Glomerular endothelial cell (primary cell): ENCODE results near the gene AMDHD2. TPM values are rescaled to one million over a fixed set of nuclear protein-coding genes. Genes with fewer than 3 reads are reported as not detected.

Experiments used
- DNase-seq: peaks from one replicate; pipeline ENCODE4 v3.0.0-alpha.2; 2011; ENCODE audit warnings: low read depth, low spot score; ENCODE audit errors: extremely low read depth
- total RNA-seq: library from RNA; depleted of rRNA; stranded (reverse); fragments of >200 nt; gene quantifications from 2 replicates; pipeline ENCODE4 v1.2.3, GENCODE V29; 2015

Gene AMDHD2
- total RNA-seq, 1 donor from 2014 or later = 71.3 TPM

DNA sequence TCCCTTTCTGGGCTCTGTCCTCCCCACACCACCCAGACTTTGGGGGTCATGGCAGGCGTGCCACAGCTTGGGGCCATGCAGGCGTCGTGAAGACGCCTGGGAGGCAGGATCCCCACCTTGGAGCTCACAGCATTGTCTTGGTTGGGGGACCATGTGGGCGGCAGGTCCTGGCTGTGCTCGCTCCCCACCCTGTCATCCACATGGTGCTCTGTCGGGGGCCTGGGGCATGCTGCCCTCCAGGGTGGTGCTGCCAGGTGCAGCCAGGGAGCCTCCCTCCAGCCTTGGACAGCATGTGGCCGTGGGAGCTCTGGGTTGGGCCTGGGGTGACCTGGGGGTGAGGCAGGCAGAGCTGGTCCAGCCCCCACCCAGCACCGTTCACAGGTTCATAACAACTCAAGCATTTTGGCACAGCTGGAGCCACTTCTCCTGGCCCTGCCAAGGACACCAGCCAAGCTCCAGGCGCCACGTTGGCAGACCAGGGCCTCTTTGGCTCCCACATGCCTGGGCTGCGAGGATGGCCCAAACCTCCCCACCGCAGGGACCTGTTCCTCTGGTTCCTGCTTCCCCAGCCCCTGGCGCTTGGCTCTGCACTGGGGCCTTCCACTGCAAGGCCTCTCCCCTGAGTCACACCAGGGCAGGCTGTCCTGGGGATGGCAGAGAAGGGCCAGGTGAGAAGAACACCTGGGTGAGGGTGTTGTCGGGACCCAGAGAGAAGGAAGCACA lies 21.5 kb upstream of the AMDHD2 start:
- no peak for DNase-seq

DNA sequence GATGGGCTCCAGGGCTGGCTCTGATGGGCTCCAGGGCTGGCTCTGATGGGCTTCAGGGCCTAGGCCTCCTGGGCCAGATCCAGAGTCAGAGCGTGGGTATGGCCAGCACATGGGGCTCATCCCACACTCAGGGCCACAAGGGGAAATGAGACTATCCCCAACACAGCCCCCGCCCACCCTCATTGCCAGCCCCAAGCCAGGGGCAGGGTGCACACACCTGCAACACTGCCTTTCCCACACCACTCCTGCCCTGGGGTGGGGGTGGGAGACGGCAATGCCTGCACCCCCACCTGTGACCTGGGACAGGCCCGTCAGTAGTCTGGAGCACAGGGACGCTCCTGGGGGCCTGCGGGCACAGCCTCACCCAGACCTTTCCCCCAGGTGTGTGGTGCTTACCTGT lies 20.7 kb upstream of the AMDHD2 start:
- no peak for DNase-seq

DNA sequence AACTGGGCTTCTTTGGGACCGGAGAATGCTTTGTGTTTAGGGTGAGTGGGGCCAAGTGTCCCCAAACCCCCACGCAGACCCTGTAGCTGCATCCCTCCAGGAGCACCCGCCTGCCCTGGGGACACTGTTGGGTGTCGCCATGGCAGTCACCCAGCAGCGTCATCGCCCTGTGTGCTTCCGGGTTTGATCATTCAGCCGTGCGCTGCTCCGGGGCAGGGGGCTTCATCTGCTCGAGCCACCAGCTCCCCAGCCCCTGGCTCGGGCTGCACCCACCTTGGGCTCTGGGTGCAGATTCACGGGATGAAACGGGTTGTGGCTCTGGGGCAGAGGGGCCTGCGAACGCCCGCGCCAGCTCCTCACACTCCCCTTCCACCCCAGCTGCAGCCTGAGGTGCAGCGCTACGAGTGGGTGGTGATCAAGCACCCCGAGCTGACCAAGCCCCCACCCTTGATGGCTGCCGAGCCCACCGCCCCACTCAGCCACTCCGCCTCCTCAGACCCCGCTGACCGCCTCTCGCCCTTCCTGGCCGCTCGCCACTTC lies 20.2 kb upstream of the AMDHD2 start:
- no peak for DNase-seq

DNA sequence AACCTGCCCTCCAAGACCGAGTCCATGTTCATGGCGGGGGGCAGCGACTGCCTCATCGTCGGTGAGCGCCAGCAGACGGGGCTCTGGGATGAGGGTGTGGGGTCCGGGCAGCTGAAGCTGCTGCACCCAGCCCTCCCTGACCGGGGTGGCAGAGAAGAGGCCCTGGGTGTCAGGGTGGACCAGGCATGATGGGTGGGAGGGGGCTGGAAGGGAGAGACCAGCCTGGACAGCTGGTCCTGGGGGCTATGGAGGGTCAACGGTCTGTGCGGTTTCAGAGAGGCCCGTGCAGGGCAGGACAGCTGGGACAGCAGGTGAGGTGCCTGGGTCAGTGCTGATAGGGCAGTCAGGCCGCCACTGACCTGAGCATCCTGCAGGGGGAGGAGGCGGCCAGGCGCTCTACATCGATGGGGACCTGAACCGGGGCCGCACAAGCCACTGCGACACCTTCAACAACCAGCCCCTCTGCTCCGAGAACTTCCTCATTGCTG lies 19.7 kb upstream of the AMDHD2 start:
- DNase-seq = no peak

DNA sequence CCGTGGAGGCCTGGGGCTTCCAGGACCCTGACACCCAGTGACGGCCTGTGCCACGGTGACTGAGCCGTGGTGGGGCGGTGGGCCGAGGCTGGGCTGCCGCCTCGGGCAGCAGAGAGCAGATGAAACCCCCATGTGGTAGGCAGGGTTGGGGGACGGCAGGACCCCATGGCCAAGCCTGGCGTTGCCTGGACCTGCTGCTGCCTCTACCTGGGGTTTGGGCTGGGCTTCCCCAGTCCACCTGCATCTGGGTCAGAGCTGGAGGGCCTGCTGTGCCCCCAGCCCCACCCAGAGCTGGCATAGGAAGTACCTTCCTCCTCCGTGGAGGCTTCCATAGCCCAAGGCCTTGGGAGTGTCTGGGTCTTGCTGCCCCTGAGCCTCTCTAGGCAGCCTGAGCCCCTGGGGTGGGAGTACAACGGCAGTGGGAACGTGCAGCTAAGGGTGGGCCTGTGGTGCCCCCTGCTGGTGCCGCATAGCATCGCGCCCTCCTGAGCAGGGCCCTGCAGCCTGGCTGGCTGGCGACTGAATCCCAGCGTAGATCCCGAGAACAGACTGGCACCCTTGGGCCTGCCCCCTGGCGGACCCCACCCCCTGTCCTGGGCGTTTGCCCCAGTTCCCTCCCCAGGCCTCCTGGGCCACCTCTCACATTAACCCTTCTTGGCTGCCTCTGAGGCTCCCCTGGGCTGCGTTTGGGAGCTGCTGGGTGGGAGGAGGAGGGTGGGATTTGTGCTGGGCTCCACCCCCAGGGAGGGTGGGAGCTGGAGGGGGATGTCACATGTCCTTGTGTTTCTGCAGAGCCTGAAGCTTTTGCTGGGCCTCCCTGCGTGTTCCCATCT lies 19.0 kb upstream of the AMDHD2 start:
- no peak for DNase-seq

DNA sequence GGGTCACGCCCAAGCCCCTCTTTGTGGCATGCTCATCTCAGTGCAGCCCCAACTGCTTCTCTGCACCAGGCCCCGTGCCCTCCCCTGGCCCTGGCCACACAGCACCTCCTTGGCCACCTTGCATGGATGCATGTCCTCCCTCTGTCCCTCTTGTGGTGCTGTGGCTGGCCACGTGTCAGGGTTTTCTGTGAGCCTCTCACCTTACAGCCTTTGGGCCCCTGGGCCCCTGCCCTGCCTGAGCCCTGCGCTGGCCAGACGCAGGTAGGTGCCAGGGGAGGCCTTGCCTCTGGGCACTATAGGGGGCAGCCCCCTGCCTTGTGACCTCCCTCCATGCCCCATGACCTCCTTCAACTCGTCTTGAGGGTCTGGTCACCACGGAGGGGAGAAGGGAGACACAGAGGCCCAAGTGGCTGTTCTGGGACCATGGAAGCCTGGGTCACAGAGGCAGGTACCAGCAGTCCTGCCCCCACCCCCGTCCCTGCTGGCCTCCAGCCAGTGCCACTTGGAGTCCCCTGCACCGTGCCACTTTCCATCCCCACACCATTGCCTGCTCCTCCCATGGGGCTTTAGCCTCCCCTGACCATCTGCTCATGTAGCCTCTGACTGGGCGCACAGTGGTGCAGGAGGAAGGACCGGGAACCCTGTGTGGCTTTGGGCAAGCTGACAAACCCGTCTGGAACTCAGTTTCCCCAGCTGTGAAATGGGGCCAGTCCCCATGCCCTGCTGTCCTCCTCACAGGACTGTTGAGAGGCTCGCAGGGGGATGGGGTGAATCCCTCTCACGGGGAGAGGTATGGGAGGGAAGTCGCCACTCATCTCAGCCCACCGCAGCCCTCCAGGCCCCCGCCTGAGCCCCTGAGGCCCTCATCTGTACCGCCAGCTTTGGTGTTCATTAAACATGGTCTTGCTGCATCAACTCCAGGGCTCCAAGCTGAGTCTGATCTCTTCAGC lies 17.9 kb upstream of the AMDHD2 start:
- no peak for DNase-seq

DNA sequence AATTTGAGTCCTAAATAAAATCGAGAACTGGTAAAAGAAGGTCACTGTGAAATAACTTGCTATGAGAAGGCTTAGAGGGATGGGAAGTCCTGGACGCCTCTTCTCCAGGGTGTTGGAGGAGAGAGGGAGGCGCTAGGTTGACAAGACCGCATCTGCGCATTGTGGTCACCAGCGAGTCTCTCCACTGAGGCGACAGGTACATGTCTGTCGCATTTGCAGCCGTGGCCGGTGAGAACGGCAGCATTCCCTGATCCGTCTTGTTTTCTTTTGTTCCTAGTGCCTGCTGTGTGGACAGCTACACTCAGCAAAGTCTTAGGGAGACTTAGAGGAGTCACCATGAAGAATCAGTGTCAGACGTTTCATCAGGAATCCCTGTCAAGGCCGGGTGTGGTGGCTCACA lies 14.5 kb upstream of the AMDHD2 start:
- no peak for DNase-seq

DNA sequence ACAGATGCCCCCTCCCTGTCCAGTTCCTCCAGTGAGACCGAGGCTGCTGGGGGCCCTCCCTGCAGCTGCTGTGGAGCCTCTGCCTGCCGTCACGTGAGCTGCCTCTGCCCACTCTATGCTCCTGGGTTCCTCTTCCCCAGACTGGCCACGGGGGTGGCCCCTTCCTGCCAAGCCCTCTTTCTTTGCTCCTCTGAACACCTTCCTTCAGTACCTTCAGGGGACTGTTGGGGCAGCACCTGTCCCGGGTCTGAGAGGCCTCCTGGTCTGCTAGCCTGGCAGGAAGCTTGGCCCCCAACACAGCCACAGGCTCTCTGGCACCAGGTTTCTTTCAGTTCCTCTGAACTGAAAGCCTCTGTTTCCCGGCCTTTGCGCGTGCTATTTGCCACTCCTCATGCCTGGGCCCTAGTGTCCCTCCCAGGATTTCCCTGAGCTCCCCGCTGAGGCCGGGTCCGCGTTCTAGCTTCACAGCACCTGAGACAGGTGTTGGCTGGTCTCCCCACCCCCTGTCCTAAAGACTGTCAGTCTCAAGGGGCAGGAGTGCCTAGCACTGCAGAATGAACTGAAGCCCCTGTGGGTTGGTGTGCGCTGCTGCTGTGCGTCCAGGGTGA lies 13.0 kb upstream of the AMDHD2 start:
- DNase-seq = no peak

DNA sequence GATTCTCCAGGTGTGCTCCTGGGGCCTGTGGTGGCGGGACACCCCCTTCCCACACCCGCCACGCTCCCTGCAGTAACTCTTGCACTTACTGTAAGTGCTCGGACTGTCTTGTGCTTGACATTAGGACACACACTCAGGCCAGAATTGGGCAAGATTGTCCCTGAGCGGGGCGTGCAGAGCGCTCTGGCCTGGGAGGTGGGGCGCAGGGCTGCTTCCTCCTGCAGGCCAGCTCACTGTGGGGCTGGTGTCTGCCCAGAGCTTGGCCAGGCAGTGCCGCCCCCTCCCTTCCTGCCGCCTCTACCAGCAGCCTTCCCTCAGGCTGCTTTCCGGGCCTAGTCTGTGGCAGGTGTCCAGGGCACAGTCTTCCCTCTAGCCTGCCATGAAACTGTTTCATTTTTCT lies 12.5 kb upstream of the AMDHD2 start:
- no peak for DNase-seq

DNA sequence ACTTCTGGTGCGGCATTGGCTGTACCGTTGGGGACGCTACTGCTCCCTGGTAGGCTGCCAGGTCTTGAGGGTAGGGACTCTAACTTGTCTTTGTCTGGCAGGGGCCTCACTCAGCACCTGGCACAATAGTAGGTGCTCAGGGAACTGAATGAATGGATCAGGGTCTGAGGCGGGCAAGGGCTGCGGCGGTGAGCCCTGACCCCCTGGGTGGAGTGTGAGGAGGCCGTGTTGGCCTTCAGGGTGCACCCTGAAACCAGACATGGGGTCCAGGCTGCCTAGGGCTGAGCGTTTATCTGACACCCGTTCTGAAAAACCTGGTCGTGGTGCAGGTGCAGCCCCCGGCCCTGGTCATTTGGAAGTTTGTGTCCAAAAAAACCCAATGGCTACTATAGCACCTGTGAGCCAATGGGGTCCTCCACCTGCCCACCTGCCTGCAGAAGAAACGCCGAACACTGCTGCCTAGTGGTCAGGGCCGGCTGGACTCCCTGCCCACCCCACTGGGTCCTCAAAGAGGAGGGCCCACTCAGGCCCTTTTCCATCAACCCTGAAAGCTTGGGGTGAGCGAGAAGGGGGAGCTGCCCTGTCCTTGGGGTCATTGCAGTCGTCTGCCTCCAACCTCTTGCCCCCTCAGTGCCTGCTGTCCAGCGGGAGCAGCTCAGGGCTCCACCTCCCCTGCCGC lies 11.3 kb upstream of the AMDHD2 start:
- no peak for DNase-seq

DNA sequence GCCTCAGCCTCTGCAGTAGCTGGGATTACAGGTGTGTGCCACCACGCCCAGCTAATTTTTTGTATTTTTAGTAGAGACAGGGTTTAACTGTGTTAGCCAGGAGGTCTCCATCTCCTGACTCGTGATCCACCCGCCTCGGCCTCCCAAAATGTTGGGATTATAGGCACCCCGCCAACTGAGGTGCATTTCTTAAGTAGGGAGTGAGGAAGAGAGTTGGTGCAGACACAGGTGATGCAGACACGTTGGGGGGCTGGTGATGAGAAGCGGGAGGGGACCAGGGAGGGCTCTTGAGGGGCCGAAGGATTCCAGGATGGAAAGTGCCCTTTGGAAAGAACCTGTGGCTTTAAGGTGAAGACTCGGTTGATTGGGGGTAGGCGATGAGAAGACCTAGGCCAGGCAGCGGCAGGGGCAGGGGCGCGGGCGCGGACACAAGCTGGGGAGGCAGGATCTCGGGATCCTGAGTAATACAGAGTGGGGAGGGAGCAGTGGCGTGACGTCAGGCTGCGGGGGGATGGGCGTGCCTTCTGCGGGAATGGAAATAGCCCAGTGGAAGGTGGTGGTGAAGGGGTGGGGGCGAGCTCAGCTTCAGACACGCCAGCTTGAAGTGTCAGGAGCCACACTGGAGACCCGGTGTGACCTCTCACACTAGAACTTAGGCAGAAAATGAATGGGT lies 8.9 kb upstream of the AMDHD2 start:
- DNase-seq = no peak

DNA sequence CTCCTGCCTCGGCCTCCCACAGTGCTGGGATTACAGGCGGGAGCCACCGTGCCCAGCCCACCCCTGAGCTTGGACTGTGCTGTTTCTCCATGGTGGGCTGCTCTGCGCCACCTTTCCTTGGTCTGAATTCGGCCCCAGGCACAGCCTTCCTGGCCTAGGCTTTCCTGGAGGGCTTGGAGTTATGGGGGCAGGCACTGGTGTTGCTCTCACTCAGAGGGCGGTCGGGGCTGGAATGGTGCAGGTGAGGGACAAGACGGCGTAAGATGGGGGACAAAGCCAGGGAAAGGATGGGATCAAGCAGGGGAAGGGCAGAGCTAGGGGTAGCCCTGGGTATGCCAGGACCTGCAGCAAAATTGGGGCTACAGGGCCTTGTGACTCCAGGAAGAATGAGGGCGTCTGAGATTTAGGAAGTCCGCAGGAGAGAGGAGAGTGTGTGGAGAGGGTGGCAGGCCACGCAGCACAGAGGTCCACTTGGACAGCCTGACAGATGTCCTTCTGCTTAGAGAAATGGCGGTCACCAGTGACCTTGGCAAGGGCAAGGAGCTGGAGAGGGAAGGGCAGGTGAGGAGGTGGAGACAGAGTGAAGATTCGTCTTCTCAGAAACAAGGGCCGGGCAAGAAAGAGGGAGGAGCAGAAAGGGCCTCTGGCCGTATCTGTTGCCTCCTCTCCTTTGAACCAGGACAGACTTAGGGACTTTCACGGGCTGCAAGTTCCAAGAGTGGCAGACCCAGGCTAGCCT lies 8.0 kb upstream of the AMDHD2 start:
- no peak for DNase-seq

DNA sequence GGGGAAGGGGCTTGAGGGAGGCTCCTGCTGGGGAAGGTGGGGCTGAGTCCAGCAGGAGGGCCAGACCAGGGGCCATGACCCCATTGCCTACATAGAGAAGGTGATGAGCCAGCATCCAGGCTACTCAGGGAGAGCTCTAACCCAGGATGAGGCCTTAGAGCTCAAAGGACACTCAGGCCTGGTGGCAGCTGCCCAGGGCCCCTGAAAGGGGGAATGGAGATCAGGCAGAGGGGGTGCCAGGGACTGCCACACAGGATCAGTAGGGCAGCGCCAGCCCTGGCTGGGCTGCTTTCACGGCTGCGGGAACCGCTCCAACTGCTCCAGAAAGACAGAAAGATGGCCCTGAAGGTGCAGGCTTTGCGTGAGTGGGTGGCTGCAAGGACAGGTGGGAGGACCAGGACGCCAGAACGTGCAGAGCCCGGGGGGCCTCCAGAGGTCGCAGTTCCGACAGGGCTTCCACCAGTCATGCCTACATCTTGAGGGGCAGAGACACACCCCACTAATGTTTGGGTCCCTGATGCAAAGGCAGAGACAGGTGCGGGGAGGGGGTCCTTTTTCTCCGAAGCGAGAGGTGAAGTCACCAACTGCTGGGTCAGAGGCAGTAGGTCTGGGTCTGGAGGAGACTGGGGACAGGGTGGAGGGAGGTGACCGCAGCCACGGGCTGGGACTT lies 7.3 kb upstream of the AMDHD2 start:
- no peak for DNase-seq

DNA sequence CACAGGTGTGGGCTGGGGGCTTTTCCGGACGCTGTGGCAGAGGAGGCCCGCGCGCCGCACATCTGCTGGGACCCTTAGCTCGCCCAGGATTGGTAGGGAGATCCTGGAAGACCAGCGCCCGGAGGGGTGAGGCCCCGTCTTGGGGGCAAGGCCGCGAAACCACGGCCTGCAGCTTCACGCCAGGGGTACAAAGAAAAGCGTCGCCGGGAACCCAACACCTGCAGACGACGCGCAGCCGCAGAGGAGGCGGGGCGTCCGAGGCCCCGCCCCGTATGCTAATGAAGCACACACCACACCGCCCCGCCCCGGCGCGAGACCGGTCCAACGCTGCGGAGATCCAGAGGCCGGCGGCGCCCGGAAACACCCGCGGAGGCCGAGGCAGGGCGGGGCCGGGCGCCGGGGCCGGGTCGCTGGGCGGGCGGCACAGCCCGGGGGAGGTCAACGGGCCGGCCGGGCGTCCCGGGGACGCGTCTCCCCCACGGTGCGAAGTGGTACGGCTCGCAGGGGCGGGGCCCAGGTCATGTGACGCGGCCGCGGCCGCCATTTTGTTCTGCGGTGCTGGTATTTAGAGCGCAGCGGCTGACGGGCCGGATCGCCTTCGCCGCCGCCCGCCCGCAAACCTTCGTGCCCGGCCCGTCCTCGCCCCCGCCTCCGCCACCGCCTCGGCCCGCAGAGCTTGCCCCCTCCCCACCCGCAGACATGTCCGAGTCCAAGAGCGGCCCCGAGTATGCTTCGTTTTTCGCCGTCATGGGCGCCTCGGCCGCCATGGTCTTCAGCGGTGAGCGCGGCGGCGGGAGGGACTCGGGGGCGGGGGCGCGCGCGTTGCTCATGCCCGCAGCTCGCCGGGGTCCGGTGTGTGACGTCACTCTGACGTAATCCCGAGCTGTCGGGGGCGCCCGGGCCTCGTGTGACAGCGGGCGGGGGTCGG lies 6.5 kb upstream of the AMDHD2 start, which contains the start of gene ATP6V0C:
Gene ATP6V0C, plus strand, starts transcription at position 548 of the 928 bp plus-strand sequence. Its CDS starts 152 bp downstream, at position 700.
- DNase-seq = no peak

DNA sequence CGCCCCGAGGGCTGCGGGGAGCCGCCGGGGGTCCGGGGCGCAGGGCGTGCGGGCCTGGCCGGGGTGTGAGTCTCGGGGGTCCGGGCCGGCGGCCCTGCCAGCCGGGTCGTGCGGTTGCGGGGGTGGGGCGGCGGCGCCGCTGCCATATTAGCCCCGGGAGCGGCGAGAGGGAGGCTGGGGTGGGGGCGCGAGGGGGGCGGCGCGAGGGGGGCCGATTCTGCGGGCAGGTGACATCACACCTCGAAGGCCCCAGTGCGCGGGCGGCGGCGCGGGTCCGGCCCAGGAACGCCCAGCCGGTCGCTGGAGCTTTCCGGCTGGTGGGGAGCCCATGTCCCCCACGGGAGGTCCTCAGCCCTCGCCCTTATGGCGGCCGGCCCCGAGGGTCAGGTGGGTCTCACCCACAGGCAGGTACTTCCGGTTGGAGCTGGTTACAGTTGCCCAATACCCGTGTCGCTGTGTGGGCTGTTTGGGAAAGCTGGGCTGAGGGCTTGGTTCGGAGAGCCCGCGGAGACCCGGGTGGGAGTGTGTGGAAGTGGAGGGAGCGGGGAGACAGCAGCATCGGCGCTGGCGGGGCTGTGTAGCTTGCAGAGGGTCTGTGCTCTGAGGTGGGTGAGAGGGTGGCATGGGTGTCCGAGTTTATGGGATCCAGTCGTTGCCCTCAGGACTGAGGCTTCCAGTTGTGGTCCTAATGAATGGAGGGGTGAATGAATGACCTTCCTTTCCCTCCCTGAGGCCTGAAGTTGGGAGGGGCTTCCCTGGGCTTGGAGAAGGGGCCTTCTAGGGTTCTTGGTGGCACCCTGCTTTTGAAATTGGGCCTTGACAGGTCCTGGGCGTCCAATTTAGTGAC lies 5.6 kb upstream of the AMDHD2 start:
- no peak for DNase-seq
